ENCODE data around the gene ZSWIM9. TPM values are rescaled to one million over a fixed set of nuclear protein-coding genes. Genes with fewer than 3 reads are reported as not detected.

ZSWIM9 gene
- total RNA-seq, 1 donor from 2014 or later: 2.8 TPM

DNA sequence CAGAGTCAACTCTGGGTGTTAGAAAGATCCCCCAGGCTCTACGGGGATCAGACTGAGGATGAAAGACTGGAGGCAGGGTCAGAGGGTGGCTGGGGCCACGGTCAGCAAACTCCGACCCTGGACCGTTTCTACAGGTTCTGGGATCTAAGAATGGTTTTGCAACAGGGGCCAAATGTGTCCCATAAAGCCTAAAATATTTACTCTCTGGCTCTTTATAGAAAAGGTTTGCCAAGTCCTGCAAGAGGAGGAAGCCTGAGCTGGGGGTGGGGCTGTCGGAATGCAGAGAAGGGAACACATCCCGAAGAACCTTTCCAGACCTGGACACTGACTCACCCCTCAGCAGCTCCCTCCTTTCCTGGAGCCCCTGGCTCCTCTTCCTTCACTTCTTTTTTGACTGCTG, 21.1 kb upstream of the ZSWIM9 start:
- no peak for DNase-seq (ENCODE audit: low read depth)
- no peak overlapping the region for H3K4me3 ChIP-seq (ENCODE audit: low read depth, low read length)
- TF ChIP-seq, protein P1, sequence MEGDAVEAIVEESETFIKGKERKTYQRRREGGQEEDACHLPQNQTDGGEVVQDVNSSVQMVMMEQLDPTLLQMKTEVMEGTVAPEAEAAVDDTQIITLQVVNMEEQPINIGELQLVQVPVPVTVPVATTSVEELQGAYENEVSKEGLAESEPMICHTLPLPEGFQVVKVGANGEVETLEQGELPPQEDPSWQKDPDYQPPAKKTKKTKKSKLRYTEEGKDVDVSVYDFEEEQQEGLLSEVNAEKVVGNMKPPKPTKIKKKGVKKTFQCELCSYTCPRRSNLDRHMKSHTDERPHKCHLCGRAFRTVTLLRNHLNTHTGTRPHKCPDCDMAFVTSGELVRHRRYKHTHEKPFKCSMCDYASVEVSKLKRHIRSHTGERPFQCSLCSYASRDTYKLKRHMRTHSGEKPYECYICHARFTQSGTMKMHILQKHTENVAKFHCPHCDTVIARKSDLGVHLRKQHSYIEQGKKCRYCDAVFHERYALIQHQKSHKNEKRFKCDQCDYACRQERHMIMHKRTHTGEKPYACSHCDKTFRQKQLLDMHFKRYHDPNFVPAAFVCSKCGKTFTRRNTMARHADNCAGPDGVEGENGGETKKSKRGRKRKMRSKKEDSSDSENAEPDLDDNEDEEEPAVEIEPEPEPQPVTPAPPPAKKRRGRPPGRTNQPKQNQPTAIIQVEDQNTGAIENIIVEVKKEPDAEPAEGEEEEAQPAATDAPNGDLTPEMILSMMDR (conservative IDR thresholded peaks at IDR 0.05; ENCODE audit: low read depth, low read length): no peak

DNA sequence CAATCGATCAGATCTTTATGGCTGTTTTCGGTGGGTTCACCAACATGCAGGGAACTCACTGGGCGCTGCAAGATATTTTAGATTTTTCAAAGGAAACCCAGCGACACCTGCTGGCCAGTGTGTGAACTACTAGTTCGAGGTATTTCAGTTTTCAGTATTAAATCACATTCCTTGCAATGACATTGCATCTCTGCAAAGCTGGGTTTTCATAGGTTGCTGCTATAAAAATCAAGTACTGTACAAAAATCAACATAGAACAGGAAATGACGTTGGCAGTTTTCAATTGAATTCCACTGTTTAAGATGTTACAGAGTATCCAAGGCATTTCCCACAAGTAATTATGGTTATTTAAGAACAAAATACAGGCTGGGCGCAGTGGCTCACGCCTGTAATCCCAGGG, 17.9 kb upstream of the ZSWIM9 start:
- H3K4me3 ChIP-seq (ENCODE audit: low read depth, low read length): no peak overlapping the region
- DNase-seq (ENCODE audit: low read depth): no peak
- TF ChIP-seq, protein P1 (conservative IDR thresholded peaks at IDR 0.05; ENCODE audit: low read depth, low read length): peak; percentile 74

DNA sequence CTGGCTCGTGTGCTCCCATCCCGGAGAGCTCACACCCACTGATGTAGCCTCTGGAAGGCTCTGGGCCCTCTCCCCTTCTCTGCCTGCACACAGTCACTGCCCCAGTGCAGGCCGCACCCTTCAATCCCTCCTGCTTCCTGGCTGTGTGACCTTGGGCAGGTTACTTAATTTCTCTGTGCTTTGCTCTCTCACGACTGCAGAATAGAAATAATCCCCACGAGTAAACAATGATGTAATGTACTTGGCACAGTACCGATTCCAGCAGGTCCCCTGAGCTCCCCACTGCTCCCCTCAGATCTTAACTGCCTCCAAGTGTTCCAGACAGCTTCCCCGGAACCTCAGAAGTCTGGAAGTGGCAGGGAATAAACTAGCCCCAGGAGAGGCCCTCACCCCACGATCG, 16.5 kb upstream of the ZSWIM9 start:
- no peak for DNase-seq (ENCODE audit: low read depth)
- no peak overlapping the region for H3K4me3 ChIP-seq (ENCODE audit: low read depth, low read length)
- TF ChIP-seq, protein P1 (conservative IDR thresholded peaks at IDR 0.05; ENCODE audit: low read depth, low read length): no peak

DNA sequence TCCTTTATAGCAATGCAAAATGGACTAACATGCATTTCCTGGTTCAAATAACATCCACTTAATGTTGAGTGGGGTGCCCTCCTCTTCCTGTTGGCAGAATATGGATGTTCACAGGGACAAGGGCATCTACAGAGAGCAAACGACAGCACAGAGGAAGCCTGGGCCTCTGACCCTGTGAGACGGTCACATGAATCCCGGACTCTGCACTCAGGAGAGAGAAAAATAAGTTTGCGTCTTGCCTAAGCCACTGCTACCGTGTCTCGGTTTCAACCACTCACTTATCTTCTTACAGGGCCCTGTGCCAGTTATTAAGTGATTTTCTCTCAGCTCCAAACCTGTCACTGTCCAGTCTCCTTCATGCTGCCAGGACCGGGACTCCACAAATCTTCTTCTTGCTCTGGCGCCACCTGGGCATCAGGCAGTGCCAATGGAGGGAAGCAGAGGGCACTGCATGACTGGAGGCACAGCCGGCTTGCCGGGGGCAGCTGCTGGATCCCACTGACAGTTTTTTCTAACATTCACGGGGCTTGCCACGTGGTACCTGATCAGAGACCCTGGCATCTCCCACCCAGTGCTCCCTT, 12.2 kb upstream of the ZSWIM9 start:
- DNase-seq (ENCODE audit: low read depth): no peak
- H3K4me3 ChIP-seq (ENCODE audit: low read depth, low read length): no peak overlapping the region
- TF ChIP-seq, protein P1 (conservative IDR thresholded peaks at IDR 0.05; ENCODE audit: low read depth, low read length): peak; percentile 44

- H3K4me3 ChIP-seq (ENCODE audit: low read depth, low read length): no peak overlapping the region
- TF ChIP-seq, protein P1 (conservative IDR thresholded peaks at IDR 0.05; ENCODE audit: low read depth, low read length): no peak
- DNase-seq (ENCODE audit: low read depth): no peak
These were observed 1.8 kb upstream of the ZSWIM9 start for GRCh38 chr19:48168689-48169088.

- H3K4me3 ChIP-seq (ENCODE audit: low read depth, low read length): peak overlapping the region; percentile 70
- TF ChIP-seq, protein P1 (conservative IDR thresholded peaks at IDR 0.05; ENCODE audit: low read depth, low read length): no peak
- no peak for DNase-seq (ENCODE audit: low read depth)
These were observed 922 bp upstream of the ZSWIM9 start for GRCh38 chr19:48169578-48169938.

GRCh38 chr19:48170817-48171347, 402 bp downstream of the ZSWIM9 start:
- peak overlapping the region; percentile 70 for H3K4me3 ChIP-seq (ENCODE audit: low read depth, low read length)
- TF ChIP-seq, protein P1 (conservative IDR thresholded peaks at IDR 0.05; ENCODE audit: low read depth, low read length): no peak
- no peak for DNase-seq (ENCODE audit: low read depth)

Measured in epithelial cell of proximal tubule (primary cell).